K562 (cell line): ENCODE results near the gene TAL1. TPM values are rescaled to one million over a fixed set of nuclear protein-coding genes. Genes with fewer than 3 reads are reported as not detected.

Experiments
- ARNT ChIP-seq, 2 experiments: fragments of 450-650 bp; IDR thresholded peaks; 2 replicates each; pipeline ENCODE4 v1.6.1; 2016; ENCODE audit warnings: mild to moderate bottlenecking in 1 of 2
- ATF3 ChIP-seq, 2 experiments: fragments of 450-650 bp in 1 of 2; sonication (generic) in 1 of 2; formaldehyde crosslinking in 1 of 2; IDR thresholded peaks in 1 of 2; conservative IDR thresholded peaks in 1 of 2; 2 replicates each; pipeline versions ENCODE4 v1.6.1 to v1.8.1; 2016 to 2023; ENCODE audit warnings: mild to moderate bottlenecking in 2 of 2, moderate library complexity in 2 of 2, inconsistent platforms in 1 of 2, missing genetic modification reagents in 1 of 2
- CEBPG ChIP-seq, 3 experiments: fragments of 200-800 bp in 1 of 3; sonication (Bioruptor generic) in 1 of 3; sonication (generic) in 1 of 3; formaldehyde crosslinking in 1 of 3; IDR thresholded peaks in 2 of 3; conservative IDR thresholded peaks in 1 of 3; 2 replicates each; pipeline versions ENCODE4 v1.6.1 to v1.8.0; 2016 to 2022; ENCODE audit warnings: missing compliant biosample characterization in 2 of 3, missing genetic modification characterization in 2 of 3, mild to moderate bottlenecking in 1 of 3, missing genetic modification reagents in 1 of 3
- CREM ChIP-seq: IDR thresholded peaks from 2 replicates; pipeline ENCODE4 v1.6.1; 2014; ENCODE audit warnings: antibody characterized with exemption, low read depth
- ELF4 ChIP-seq: fragments of 450-650 bp; formaldehyde crosslinking; IDR thresholded peaks from 2 replicates; pipeline ENCODE4 v1.4.0; 2022; ENCODE audit warnings: missing genetic modification characterization
- ETV6 ChIP-seq, 3 experiments: fragments of 150-350 bp in 1 of 3; sonication (generic) in 1 of 3; formaldehyde crosslinking in 1 of 3; IDR thresholded peaks; 2 replicates each; pipeline versions ENCODE4 v1.6.1 to v1.8.0; 2014 to 2022; ENCODE audit warnings: borderline replicate concordance in 2 of 3, low read depth in 2 of 3, antibody characterized with exemption in 1 of 3, low read length in 1 of 3, mild to moderate bottlenecking in 1 of 3, missing genetic modification reagents in 1 of 3
- FIP1L1 ChIP-seq: fragments of 200-400 bp; formaldehyde crosslinking; IDR thresholded peaks from 2 replicates; pipeline ENCODE4 v1.6.1; 2018; ENCODE audit warnings: mild to moderate bottlenecking, low read depth, low read length; ENCODE audit not compliant: poor library complexity, severe bottlenecking
- HDAC2 ChIP-seq: fragments of 450-650 bp; IDR thresholded peaks from 2 replicates; pipeline ENCODE4 v1.6.1; 2016; ENCODE audit warnings: mild to moderate bottlenecking
- IRF1 ChIP-seq: sonication (generic); formaldehyde crosslinking; IDR thresholded peaks from 2 replicates; pipeline ENCODE4 v1.8.0; 2022; ENCODE audit warnings: missing genetic modification reagents, mild to moderate bottlenecking, borderline replicate concordance
- RBM15 ChIP-seq: fragments of 200-400 bp; formaldehyde crosslinking; IDR thresholded peaks from 2 replicates; pipeline ENCODE4 v1.6.1; 2018; ENCODE audit warnings: mild to moderate bottlenecking, low read length, moderate library complexity; ENCODE audit not compliant: insufficient read depth
- RBM17 ChIP-seq: fragments of 200-400 bp; formaldehyde crosslinking; IDR thresholded peaks from 2 replicates; pipeline ENCODE4 v1.6.1; 2017; ENCODE audit warnings: low read depth, mild to moderate bottlenecking, low read length, borderline replicate concordance
- RBM25 ChIP-seq: fragments of 200-400 bp; formaldehyde crosslinking; IDR thresholded peaks from 2 replicates; pipeline ENCODE4 v1.6.1; 2018; ENCODE audit warnings: low read length, low read depth, moderate library complexity; ENCODE audit not compliant: severe bottlenecking
- SAFB ChIP-seq: fragments of 200-400 bp; formaldehyde crosslinking; IDR thresholded peaks from 2 replicates; pipeline ENCODE4 v1.6.1; 2017; ENCODE audit warnings: low read depth, low read length, borderline replicate concordance
- SIRT6 ChIP-seq: IDR thresholded peaks from one replicate; pipeline ENCODE4 v1.6.1; 2012; ENCODE audit warnings: low read depth, mild to moderate bottlenecking, control low read depth, inconsistent platforms, low read length, moderate library complexity
- SLC30A9 ChIP-seq: fragments of 250-450 bp; sonication (Bioruptor Pico); IDR thresholded peaks from 2 replicates; pipeline ENCODE4 v1.8.0; 2022; ENCODE audit warnings: mild to moderate bottlenecking, moderate library complexity
- SMC3 ChIP-seq: conservative IDR thresholded peaks from 2 replicates; pipeline ENCODE4 v1.6.1; 2011; ENCODE audit warnings: low read depth, low read length, improper control_type of control experiment; ENCODE audit not compliant: insufficient read depth
- SRSF9 ChIP-seq: fragments of 200-400 bp; formaldehyde crosslinking; IDR thresholded peaks from 2 replicates; pipeline ENCODE4 v1.6.1; 2017; ENCODE audit warnings: low read depth, low read length, borderline replicate concordance
- STAT5A ChIP-seq: IDR thresholded peaks from 2 replicates; pipeline ENCODE4 v1.6.1; 2012; ENCODE audit warnings: low read length, inconsistent platforms, borderline replicate concordance
- TAF7 ChIP-seq: fragments of 450-650 bp; IDR thresholded peaks from 2 replicates; pipeline ENCODE4 v1.6.1; 2016; ENCODE audit warnings: missing genetic modification characterization, missing compliant biosample characterization
- TAL1 ChIP-seq: fragments of 450-650 bp; IDR thresholded peaks from 2 replicates; pipeline ENCODE4 v1.6.1; 2016; ENCODE audit warnings: mild to moderate bottlenecking
- ZFP36 ChIP-seq: fragments of 150-350 bp; IDR thresholded peaks from 2 replicates; pipeline ENCODE4 v1.6.1; 2018; ENCODE audit warnings: low read length, low read depth; ENCODE audit not compliant: partially characterized antibody
- ZNF518B ChIP-seq: fragments of 250-450 bp; sonication (Bioruptor Pico); IDR thresholded peaks from 2 replicates; pipeline ENCODE4 v1.5.0; 2021; ENCODE audit warnings: mild to moderate bottlenecking, moderate library complexity
- polyA plus RNA-seq, 8 experiments: library from polyadenylated mRNA; depleted of rRNA in 4 of 8; stranded (reverse) in 5 of 8; unstranded in 3 of 8; fragments of >200 nt; fragmentation: Nextera tagmentation in 2 of 8; fragmentation: Illumina TruSeq in 1 of 8; extraction: Ambion mirVana in 2 of 8; extraction: Trizol in 1 of 8; gene quantifications; 2 replicates each; pipeline versions ENCODE4 v1.2.1 to v1.2.3, GENCODE V29; 2011 to 2014; ENCODE audit warnings: inconsistent platforms in 1 of 8, missing spikeins in 1 of 8
- total RNA-seq, 7 experiments: library from RNA; depleted of rRNA in 6 of 7; stranded (reverse); fragments of >200 nt in 6 of 7; fragmentation: Illumina TruSeq in 2 of 7; extraction: Trizol in 2 of 7; gene quantifications; 2 replicates each; pipeline versions ENCODE4 v1.2.1 to v1.2.3, GENCODE V29; 2011 to 2021; ENCODE audit warnings: low replicate concordance in 1 of 7

The TAL1 gene
- total and polyA plus RNA-seq, 9 of the 15 experiments (the other 6 are each of a cell fraction or from before 2014, with no cell fraction given) = 18.5 to 106 (median 59.7) TPM

- peak; percentile 41; the same call in 1 of the 2 replicates for TF ChIP-seq CREM
- no peak for TF ChIP-seq ELF4 (CRISPR knock-in tag)
- TF ChIP-seq FIP1L1 = no peak
- no peak for TF ChIP-seq IRF1 (CRISPR knock-in tag)
- TF ChIP-seq ATF3 (IDR thresholded peaks at IDR 0.05) = no peak
- TF ChIP-seq ATF3 (CRISPR knock-in tag; conservative IDR thresholded peaks at IDR 0.05) = no peak
- no peak for TF ChIP-seq RBM15
- no peak for TF ChIP-seq SRSF9
- TF ChIP-seq SAFB = no peak
- TF ChIP-seq RBM25 = no peak
- no peak for TF ChIP-seq HDAC2
- TF ChIP-seq RBM17 = no peak
- no peak for TF ChIP-seq ZNF518B (CRISPR knock-in tag)
- TF ChIP-seq SLC30A9 = no peak
- TF ChIP-seq ETV6 (IDR thresholded peaks at IDR 0.05; ENCODE audit: borderline replicate concordance in 1 of 2, low read depth in 2 of 2, low read length in 1 of 2) = 0 out of 4 replicates have a peak, but pooled peaks of 1 of the 2 experiments have one; percentile 30
- TF ChIP-seq ETV6 (CRISPR knock-in tag; IDR thresholded peaks at IDR 0.05; ENCODE audit: borderline replicate concordance) = no peak
- TF ChIP-seq ZFP36 = no peak
- no peak for TF ChIP-seq STAT5A
- TF ChIP-seq ARNT (IDR thresholded peaks at IDR 0.05) = peak in 1 of 2 experiments; percentile 71; a peak in 2 of 4 replicates
- peak; percentile 73 for TF ChIP-seq CEBPG (CRISPR knock-in tag; IDR thresholded peaks at IDR 0.05)
- TF ChIP-seq CEBPG (tag; conservative IDR thresholded peaks at IDR 0.05 in 1 of 2, IDR thresholded peaks at IDR 0.05 in 1 of 2) = peak; percentile 83 to 95
- TF ChIP-seq TAL1 = no peak
- peak; percentile 88 for TF ChIP-seq SMC3
- no peak for TF ChIP-seq TAF7 (tag)
- no peak for TF ChIP-seq SIRT6
These were observed 30.9 kb upstream of the TAL1 start (continued) for GRCh38 chr1:47262787-47263413.
